ENCODE measurements around the gene SGCD.

- TF ChIP-seq CTCF (IDR thresholded peaks at IDR 0.05): no peak
- TF ChIP-seq POLR2AphosphoS5 (IDR thresholded peaks at IDR 0.05): peak; percentile 60 to 84
- peak; percentile 67 for TF ChIP-seq EP300 (IDR thresholded peaks at IDR 0.05)
Measured at GRCh38 chr5:156582193-156582598, 255.2 kb downstream of the SGCD start.
